MCF 10A (cell line): ENCODE data around the gene PSORS1C1. TPM values are rescaled to one million over a fixed set of nuclear protein-coding genes. Genes with fewer than 3 reads are reported as not detected.

ENCODE experiments used
- BruUV-seq: library from RNA; stranded (reverse); fragments of 400-500 nt; replicated peaks from 2 replicates; lab custom pipeline; 2021; lab: Mats Ljungman, UMichigan
- CTCF ChIA-PET: fragments of 300-600 bp; sonication (Branson Sonifier 250); formaldehyde crosslinking; extraction: SDS; loops from one replicate; lab custom pipeline; 2021; ENCODE audit warnings: antibody characterized with exemption, inconsistent platforms; lab: Yijun Ruan, JAX
- POLR2A ChIA-PET: fragments of 300-600, 350-650 bp; sonication (Branson Sonifier 250); formaldehyde crosslinking; extraction: SDS; loops from one replicate; lab custom pipeline; 2020; ENCODE audit warnings: antibody characterized with exemption, inconsistent platforms; lab: Yijun Ruan, JAX
- DNase-seq: peaks from one replicate; pipeline ENCODE4 v3.0.0-alpha.2; 2018; ENCODE audit not compliant: unreplicated experiment
- H3K27ac Mint-ChIP-seq: one replicate; pipeline ENCODE4 v1.8.0; 2022; ENCODE audit warnings: mild to moderate bottlenecking, low read depth, mixed read lengths; ENCODE audit not compliant: unreplicated experiment
- H3K27me3 Mint-ChIP-seq: one replicate; pipeline ENCODE4 v1.8.0; 2022; ENCODE audit warnings: mixed read lengths; ENCODE audit not compliant: insufficient read depth, unreplicated experiment
- H3K36me3 Mint-ChIP-seq: one replicate; pipeline ENCODE4 v1.8.0; 2022; ENCODE audit warnings: mild to moderate bottlenecking, moderate library complexity, mixed read lengths; ENCODE audit not compliant: insufficient read depth, unreplicated experiment
- H3K4me1 Mint-ChIP-seq: one replicate; pipeline ENCODE4 v1.8.0; 2022; ENCODE audit warnings: mixed read lengths; ENCODE audit not compliant: insufficient read depth, unreplicated experiment
- H3K4me3 Mint-ChIP-seq: one replicate; pipeline ENCODE4 v1.8.0; 2022; ENCODE audit warnings: mild to moderate bottlenecking, moderate library complexity, mixed read lengths; ENCODE audit not compliant: unreplicated experiment
- H3K9me3 Mint-ChIP-seq: one replicate; pipeline ENCODE4 v1.8.0; 2022; ENCODE audit warnings: mixed read lengths; ENCODE audit not compliant: unreplicated experiment
- intact Hi-C: fragments of 100-400 bp; cut with micrococcal nuclease; formaldehyde crosslinking; loops from 2 replicates; pipeline ENCODE4 v1.14.1; 2022
- total RNA-seq: library from RNA; stranded (reverse); gene quantifications from 2 replicates; pipeline ENCODE4 v1.2.3, GENCODE V29; 2022
- TF ChIP-seq, protein P1 (sequence below): fragments of 200-600 bp; IDR thresholded peaks from one replicate; pipeline ENCODE4 v1.8.0; 2022; ENCODE audit warnings: antibody characterized with exemption, mild to moderate bottlenecking; ENCODE audit not compliant: unreplicated experiment

The PSORS1C1 gene
- total RNA-seq, 1 experiment from 2014 or later = 7.7 TPM

DNA sequence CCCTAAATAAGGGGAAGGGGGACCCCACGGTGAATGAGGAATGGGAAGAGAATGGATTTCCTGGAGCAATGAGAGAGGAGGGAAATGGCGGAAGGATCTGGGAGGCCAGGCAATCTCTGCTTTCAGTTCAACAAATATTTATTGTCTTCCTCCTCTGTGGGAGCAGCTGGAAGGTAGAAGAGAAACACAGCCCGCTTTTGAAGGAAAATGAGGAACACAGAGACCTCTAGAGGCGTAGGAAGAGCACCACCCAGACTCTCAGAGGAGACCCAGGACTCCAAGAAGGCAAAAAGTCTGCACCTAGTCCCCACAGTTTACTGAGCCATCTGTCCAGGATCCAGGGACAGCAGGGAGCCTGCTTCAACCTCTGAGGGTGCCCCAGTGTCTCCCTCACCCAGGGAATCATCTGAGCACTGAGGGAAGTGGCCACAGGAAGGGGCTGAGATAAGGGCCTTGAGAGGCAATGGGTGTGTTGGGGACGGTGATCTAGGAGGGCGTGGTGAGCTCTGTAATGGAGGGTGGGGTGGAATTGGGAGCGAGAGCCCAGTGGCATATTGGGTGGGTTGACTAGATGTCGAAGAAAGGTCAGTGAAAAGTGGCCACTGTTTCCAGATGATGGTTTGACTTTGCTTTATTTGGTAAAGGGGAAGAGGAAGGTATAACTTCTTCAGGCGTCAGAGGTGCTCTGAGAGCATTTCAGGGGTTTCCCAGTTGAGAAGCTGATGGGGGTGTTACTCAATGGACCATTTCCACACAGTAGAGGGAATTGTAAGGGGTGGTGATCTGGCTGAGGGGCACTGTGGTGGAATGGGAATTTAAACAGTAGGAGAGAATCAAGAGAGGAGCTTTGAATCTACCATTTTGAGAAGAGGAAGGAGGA is 610 bp downstream of the PSORS1C1 start:
- peak; percentile 81 for DNase-seq
- TF ChIP-seq, protein P1, sequence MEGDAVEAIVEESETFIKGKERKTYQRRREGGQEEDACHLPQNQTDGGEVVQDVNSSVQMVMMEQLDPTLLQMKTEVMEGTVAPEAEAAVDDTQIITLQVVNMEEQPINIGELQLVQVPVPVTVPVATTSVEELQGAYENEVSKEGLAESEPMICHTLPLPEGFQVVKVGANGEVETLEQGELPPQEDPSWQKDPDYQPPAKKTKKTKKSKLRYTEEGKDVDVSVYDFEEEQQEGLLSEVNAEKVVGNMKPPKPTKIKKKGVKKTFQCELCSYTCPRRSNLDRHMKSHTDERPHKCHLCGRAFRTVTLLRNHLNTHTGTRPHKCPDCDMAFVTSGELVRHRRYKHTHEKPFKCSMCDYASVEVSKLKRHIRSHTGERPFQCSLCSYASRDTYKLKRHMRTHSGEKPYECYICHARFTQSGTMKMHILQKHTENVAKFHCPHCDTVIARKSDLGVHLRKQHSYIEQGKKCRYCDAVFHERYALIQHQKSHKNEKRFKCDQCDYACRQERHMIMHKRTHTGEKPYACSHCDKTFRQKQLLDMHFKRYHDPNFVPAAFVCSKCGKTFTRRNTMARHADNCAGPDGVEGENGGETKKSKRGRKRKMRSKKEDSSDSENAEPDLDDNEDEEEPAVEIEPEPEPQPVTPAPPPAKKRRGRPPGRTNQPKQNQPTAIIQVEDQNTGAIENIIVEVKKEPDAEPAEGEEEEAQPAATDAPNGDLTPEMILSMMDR = peak; percentile 33
- H3K36me3 Mint-ChIP-seq = peaks cover 6% of the 10 kb centered on the region
- H3K27ac Mint-ChIP-seq = peak overlapping the region; percentile 98
- POLR2A ChIA-PET = interaction anchor here (0.5 to 4.3 kb wide), 28 partner anchors 10 to 500 kb away, joined by 3 to 60 read pairs (median 4); partner anchors contain the start of genes DDR1, GTF2H4 and VARS2
- H3K4me3 Mint-ChIP-seq = peak overlapping the region; percentile 79
- H3K27me3 Mint-ChIP-seq = no peaks in the 10 kb centered on the region
- peaks cover 21% of the 10 kb centered on the region for H3K4me1 Mint-ChIP-seq
- CTCF ChIA-PET = interaction anchor here (0.7 to 6.8 kb wide), 21 partner anchors 10 to 294 kb away, joined by 3 to 55 read pairs (median 6); partner anchors contain the start of gene VARS2
- BruUV-seq = TSS peak; percentile 72
- H3K9me3 Mint-ChIP-seq = no peaks in the 10 kb centered on the region
- intact Hi-C loops = loop anchor here (1.0 to 2.0 kb wide), 3 partner anchors 10 to 45 kb away; no protein-coding TSS in a partner anchor

DNA sequence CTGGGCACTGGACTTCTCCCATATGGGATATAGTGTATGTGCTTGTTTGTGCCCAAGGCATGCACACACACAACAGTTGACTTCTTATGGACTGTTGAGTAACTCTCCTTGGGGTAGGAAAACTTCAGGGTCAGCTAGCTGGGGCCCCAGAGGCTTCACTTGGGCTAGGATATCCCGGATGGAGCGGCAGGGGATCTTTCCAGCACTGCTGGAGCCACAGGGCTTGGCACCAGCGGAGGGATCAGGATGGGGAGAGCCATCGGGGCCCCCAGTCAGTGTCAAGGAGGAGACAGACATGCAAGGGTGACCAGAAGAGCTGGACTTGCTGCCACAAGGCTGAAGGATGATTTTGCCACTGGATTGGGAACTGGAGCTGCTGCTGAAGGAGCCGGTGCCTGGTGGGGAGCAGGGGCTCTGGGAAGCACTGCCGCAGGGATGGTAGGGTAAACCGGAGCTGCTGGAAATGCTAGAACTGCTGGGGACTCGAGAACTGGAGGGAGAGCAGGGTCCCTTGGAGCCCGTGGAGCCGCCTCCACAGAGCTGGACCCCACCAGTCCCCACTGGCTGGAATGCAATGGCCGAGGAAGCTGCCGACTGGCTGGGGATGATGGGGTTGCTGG is 1.5 kb downstream of the PSORS1C1 start:
- no peaks in the 10 kb centered on the region for H3K27me3 Mint-ChIP-seq
- peaks cover 6% of the 10 kb centered on the region for H3K36me3 Mint-ChIP-seq
- POLR2A ChIA-PET = interaction anchor here (0.7 to 4.3 kb wide), 16 partner anchors 9 to 294 kb away, joined by 3 to 60 read pairs (median 4); partner anchors contain the start of genes DDR1, GTF2H4 and VARS2
- CTCF ChIA-PET = interaction anchor here (0.6 to 6.8 kb wide), 13 partner anchors 9 to 233 kb away, joined by 3 to 55 read pairs (median 7); partner anchors contain the start of gene VARS2
- DNase-seq = no peak
- no TSS peak for BruUV-seq
- H3K9me3 Mint-ChIP-seq = no peaks in the 10 kb centered on the region
- intact Hi-C loops = loop anchor here (1.0 to 2.0 kb wide), 3 partner anchors 9 to 46 kb away; no protein-coding TSS in a partner anchor
- peak overlapping the region; percentile 98 for H3K27ac Mint-ChIP-seq
- H3K4me1 Mint-ChIP-seq = peaks cover 21% of the 10 kb centered on the region
- TF ChIP-seq, protein P1 = no peak
- peak overlapping the region; percentile 79 for H3K4me3 Mint-ChIP-seq

DNA sequence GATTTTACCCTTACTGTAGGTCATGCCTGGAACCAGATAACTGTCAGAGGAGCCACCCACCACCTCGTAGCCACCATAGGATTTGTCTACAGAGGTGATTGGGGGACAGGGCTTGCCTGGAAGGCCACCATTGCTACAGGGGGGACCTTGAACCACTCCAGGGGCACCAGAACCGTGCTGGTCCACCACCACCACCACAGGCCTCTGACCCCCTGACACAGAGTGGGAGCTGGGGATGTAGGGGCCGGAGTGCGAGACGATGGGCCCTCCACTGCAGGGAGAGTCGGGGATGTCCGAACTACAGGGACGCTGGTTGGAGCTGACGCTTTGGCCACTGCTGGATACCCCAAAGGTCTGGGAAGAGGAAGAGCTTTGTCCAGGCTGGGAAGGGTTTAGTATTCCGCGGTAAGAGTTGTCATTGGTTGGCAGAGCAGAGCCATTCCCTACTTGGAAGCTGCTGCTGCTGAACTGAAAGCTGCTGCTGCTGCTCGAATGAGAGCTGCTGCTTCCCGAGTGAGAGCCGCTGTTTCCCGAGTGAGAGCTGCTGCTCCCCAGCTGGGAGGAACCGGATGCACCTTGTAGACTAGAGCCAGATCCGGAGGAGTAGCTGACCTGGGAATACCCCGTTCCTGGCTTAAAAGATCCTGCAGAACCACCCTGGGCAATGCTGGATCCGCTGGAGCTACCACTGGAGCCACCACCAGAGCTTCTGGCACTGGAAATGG is 2.2 kb downstream of the PSORS1C1 start:
- BruUV-seq = no TSS peak
- no peak for DNase-seq
- Mint-ChIP-seq H3K36me3 (peaks cover 6% of the 10 kb centered on the region), H3K27me3 (no peaks in the 10 kb centered on the region), H3K4me1 (peaks cover 21% of the 10 kb centered on the region), H3K27ac (peak overlapping the region; percentile 98), H3K4me3 (no peak overlapping the region), H3K9me3 (no peaks in the 10 kb centered on the region)
- TF ChIP-seq, protein P1 = no peak
- ChIA-PET CTCF (interaction anchor here (0.6 to 6.8 kb wide), 11 partner anchors 8 to 309 kb away, joined by 3 to 55 read pairs (median 7); no protein-coding TSS in a partner anchor), POLR2A (interaction anchor here (3.4 to 4.3 kb wide), 2 partner anchors 9 to 30 kb away, joined by 13 to 60 read pairs; no protein-coding TSS in a partner anchor)
- intact Hi-C loops = no loop called here
